GM18951 (cell line): ENCODE measurements around the gene TCF7L2.

Source experiments
- POLR2A ChIP-seq: IDR thresholded peaks from 4 replicates; pipeline ENCODE4 v1.6.1; 2011; ENCODE audit warnings: mild to moderate bottlenecking; ENCODE audit not compliant: insufficient read length, insufficient read depth; ENCODE audit errors: extremely low read depth
- in situ Hi-C: fragments of 300-500 bp; cut with MboI; formaldehyde crosslinking; loops from one replicate; pipeline ENCODE4 v1.12.0; 2022; ENCODE audit warnings: low sequenced_read_pairs, mixed read lengths, inconsistent platforms; ENCODE audit not compliant: unreplicated experiment

TCF7L2 gene

DNA sequence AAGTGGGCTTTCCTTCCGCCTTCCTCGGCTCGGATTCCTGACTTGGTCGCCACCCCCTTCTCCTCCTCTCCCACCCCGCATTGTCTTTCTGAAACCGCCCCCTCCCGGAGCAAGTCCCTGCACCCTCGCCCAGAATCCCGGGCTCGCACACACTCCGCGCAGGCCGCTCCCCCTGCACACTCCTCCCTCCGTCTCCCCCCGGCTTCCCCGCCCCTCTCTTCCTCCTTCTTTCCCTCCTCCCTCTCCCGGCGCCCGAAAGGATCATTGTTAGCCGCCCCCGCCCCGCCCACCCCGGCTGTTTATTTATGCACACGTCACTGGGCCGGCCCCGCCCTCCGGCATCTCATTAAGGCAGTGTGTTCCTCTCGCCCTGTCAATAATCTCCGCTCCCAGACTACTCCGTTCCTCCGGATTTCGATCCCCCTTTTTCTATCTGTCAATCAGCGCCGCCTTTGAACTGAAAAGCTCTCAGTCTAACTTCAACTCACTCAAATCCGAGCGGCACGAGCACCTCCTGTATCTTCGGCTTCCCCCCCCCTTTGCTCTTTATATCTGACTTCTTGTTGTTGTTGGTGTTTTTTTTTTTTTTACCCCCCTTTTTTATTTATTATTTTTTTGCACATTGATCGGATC, at the start of gene TCF7L2:
Gene TCF7L2, plus strand, starts transcription at position 373 of the 633 bp plus-strand sequence. CDS start 510 bp downstream, outside the sequence.
- TF ChIP-seq POLR2A: no peak
- in situ Hi-C loops: no loop called here

- no peak for TF ChIP-seq POLR2A
- in situ Hi-C loops: no loop called here
Measured at GRCh38 chr10:112902730-112903129, 47.3 kb upstream of the TCF7L2 start.

DNA sequence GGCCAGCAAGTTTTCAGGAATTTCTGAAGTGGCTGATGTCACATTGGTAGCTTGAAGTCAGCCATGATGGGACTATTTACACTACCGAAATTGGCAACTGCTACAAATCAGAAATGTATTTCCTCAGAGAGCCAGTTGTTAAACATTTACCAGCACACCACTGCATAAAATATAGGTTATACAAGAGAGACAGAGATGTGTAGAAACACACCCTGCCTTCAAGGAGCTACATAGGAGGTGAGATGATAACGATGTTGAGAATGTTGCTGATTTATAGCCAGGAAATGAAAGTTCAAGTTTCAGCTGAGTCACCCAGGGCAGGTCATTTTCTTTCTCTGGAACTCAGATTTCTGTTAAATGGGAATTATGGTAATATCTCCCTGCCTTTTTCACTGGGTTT, 46.0 kb upstream of the TCF7L2 start:
- in situ Hi-C loops: no loop called here

GRCh38 chr10:112906945-112907344, 43.1 kb upstream of the TCF7L2 start:
- in situ Hi-C loops: no loop called here
- TF ChIP-seq POLR2A: no peak

More for the DNA sequence above, 46.0 kb upstream of the TCF7L2 start:
- TF ChIP-seq POLR2A: no peak

DNA sequence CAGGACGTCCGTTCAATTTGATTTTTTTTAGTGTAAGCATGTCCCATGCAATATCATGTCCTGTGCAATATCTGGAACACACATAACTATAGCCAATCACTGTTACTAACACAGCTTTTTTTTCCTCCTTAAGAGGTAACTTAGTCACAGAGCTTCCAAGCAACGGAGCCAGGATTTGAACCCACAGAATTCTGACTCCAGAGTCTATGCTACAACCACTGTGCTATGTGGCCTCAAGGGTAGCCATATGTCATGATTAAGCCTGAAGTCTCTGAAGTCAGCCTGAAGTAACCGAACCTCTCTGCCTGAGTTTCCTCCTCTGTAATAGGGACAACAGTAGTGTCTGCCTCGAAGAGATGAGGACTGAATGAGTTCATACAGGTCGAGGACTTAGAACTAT, 42.2 kb upstream of the TCF7L2 start:
- TF ChIP-seq POLR2A: no peak
- in situ Hi-C loops: no loop called here

- in situ Hi-C loops: no loop called here
- TF ChIP-seq POLR2A: no peak
Measured at GRCh38 chr10:112911206-112911605, 38.8 kb upstream of the TCF7L2 start.

DNA sequence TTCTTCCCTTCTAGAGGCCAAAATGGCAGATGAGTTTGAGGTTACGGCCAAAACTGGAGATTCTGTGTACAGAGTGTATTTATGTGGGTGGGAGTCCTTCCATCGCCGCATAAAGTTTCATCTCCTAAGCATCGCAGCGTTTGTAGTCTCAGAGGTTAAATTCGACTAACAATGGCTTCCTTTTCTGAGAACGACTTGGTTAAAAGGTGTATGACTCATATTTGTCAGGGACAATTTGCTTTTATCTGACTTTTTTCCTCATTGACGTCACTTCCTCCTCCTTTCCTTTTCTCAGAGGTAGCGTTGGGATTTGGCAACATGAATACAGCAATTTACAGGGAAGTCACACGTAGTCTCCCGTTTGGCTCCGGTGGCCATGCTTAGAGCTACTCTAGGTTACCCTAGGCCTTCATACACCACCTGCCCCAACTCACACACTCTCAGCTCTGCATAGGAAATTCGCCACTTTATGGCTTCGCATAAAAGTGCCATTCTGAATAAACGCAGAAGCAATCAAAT, 37.6 kb upstream of the TCF7L2 start:
- in situ Hi-C loops: no loop called here
- no peak for TF ChIP-seq POLR2A

DNA sequence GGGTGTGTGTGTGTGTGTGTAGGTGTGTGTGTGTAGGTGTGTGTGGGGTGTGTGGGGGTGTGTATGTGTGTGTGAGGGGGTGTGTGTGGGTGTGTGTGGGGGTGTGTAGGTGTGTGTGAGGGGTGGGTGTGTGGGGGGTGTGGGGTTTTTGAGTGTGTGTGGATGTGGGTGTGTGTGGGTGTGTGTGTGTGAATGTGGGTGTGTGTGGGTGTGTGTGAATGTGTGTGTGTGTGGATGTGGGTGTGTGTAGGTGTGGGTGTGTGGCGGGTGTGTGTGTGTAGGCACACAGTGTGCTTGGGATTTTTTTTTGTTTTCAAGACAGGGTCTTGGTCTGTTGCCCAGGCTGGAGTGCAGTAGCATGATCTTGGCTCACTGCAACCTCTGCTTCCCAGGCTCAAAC, 36.8 kb upstream of the TCF7L2 start:
- TF ChIP-seq POLR2A: no peak
- in situ Hi-C loops: no loop called here

DNA sequence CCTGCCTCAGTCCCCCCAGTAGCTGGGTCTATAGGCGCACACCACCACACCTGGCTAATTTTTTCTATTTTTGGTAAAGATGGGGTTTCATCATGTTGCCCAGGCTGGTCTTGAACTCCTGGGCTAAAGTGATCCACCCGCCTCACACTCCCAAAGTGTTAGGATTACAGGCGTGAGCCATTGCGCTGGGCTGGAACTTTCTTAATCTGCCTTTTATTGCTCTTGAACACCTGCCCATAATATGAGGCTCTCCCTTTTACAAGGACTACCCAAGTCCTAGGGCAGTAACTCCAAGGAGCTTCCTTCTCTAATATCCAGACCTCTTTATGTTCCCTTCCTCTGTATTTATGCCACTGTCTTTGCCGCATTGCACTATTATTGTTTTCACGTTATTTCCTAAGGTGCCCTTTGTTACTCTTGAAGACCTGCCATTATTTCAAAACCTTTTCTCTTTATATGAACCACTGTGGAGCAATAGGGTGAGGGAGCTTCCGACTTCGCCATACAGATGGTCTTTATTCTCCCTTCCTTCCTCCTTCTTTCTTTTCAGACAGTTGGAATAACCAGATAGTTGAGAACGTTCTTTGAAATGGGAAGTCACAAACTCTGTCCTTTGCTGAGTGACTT, 36.3 kb upstream of the TCF7L2 start:
- in situ Hi-C loops: no loop called here
- TF ChIP-seq POLR2A: no peak

GRCh38 chr10:112914288-112914952, 35.6 kb upstream of the TCF7L2 start:
- TF ChIP-seq POLR2A: no peak
- in situ Hi-C loops: no loop called here

- in situ Hi-C loops: no loop called here
- TF ChIP-seq POLR2A: no peak
Measured at GRCh38 chr10:112915590-112916572, 34.2 kb upstream of the TCF7L2 start.

DNA sequence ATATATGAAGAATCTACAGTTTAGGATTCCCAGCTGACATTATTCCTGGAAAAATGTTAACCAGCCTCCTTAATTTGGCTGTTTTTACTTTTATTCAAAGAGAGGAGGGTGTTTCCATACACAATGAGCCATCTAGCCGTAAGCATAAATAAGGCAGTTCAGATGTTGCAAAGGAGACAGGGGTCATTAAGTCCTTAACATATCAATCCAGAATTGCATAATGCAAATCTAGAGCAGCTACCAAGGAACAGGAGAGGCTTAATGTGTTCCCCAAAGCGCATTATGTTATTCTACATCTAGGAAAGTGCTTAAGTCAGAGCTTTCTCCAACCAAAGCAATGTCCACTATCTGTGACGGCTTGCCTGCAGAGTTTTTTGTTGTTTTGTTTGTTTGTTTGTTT, 32.4 kb upstream of the TCF7L2 start:
- in situ Hi-C loops: no loop called here
- TF ChIP-seq POLR2A: no peak

- no peak for TF ChIP-seq POLR2A
- in situ Hi-C loops: no loop called here
Measured at GRCh38 chr10:112918771-112919170, 31.3 kb upstream of the TCF7L2 start.

GRCh38 chr10:112919721-112920120, 30.3 kb upstream of the TCF7L2 start:
- TF ChIP-seq POLR2A: no peak
- in situ Hi-C loops: no loop called here
